Karpas-422 (cell line): ENCODE measurements around the gene YPEL4. TPM values are rescaled to one million over a fixed set of nuclear protein-coding genes. Genes with fewer than 3 reads are reported as not detected.
"Not testable (repeated sequence)": the region's sequence is repeated elsewhere in the genome, so short reads cannot be mapped to it uniquely, and the experiment has no call there.

ENCODE experiments used
- DNase-seq: peaks from one replicate; pipeline ENCODE4 v3.0.0-alpha.2; 2015
- H2AFZ ChIP-seq: fragments of 200-600 bp; sonication (generic); 2 replicates; pipeline ENCODE4 v1.6.1; 2014; ENCODE audit warnings: antibody characterized with exemption, low read length, mixed read lengths
- H3K27ac ChIP-seq: fragments of 200-600 bp; sonication (generic); 2 replicates; pipeline ENCODE4 v1.5.1; 2014; ENCODE audit warnings: mild to moderate bottlenecking, low read length, moderate library complexity
- H3K27me3 ChIP-seq: fragments of 200-600 bp; sonication (generic); 2 replicates; pipeline ENCODE4 v1.6.1; 2014; ENCODE audit warnings: low read length, mixed read lengths
- H3K36me3 ChIP-seq: fragments of 200-600 bp; sonication (generic); 2 replicates; pipeline ENCODE4 v1.6.1; 2014; ENCODE audit warnings: low read length, mixed read lengths; ENCODE audit not compliant: insufficient read depth
- H3K4me1 ChIP-seq: fragments of 200-600 bp; sonication (generic); 2 replicates; pipeline ENCODE4 v1.6.1; 2014; ENCODE audit warnings: mild to moderate bottlenecking, low read length, mixed read lengths
- H3K4me2 ChIP-seq: fragments of 200-600 bp; sonication (generic); 2 replicates; pipeline ENCODE4 v1.6.1; 2014; ENCODE audit warnings: low read length, low read depth, mild to moderate bottlenecking; ENCODE audit not compliant: poor library complexity, severe bottlenecking
- H3K4me3 ChIP-seq: fragments of 200-600 bp; sonication (generic); 2 replicates; pipeline ENCODE4 v1.5.1; 2014; ENCODE audit warnings: mild to moderate bottlenecking, antibody characterized with exemption, low read length, mixed read lengths
- H3K79me2 ChIP-seq: fragments of 200-600 bp; sonication (generic); 2 replicates; pipeline ENCODE4 v1.6.1; 2014; ENCODE audit warnings: mild to moderate bottlenecking, low read length, mixed read lengths
- H3K9ac ChIP-seq: fragments of 200-600 bp; sonication (generic); 2 replicates; pipeline ENCODE4 v1.6.0; 2014; ENCODE audit warnings: low read length
- H3K9me2 ChIP-seq: fragments of 200-600 bp; sonication (generic), shearing (Covaris generic); replicated peaks from 2 replicates; pipeline ENCODE4 v1.6.0; 2014; ENCODE audit warnings: mild to moderate bottlenecking, low read length, moderate library complexity; ENCODE audit not compliant: insufficient read depth
- H3K9me3 ChIP-seq: fragments of 300-700, 200-600 bp; sonication (generic); 2 replicates; pipeline ENCODE4 v1.6.1; 2014; ENCODE audit warnings: low read length, mixed read lengths
- H4K20me1 ChIP-seq: fragments of 200-600 bp; sonication (generic); 2 replicates; pipeline ENCODE4 v1.6.1; 2014; ENCODE audit warnings: mild to moderate bottlenecking, antibody characterized with exemption, low read length, low read depth; ENCODE audit not compliant: insufficient read depth
- total RNA-seq: library from RNA; depleted of rRNA; stranded (reverse); fragments of >200 nt; shearing (Covaris generic); gene quantifications from 2 replicates; pipeline ENCODE4 v1.2.3, GENCODE V29; 2014; ENCODE audit warnings: low replicate concordance; rRNA removed

YPEL4 gene
- total RNA-seq, result not detected in 2 replicates

GRCh38 chr11:57649826-57650738 is at the start of gene YPEL4:
YPEL4 (minus strand) TSS chr11:57649912; CDS start chr11:57647107, 2,805 bp downstream.
- H3K79me2 ChIP-seq, result no peaks in the 10 kb centered on the region
- no peaks in the 10 kb centered on the region for H3K9me2 ChIP-seq
- H3K4me3 ChIP-seq, result no peak within 1 kb of the TSS
- DNase-seq, result no peak
- H3K9me3 ChIP-seq, result no peaks in the 10 kb centered on the region
- peaks cover 8% of the 10 kb centered on the region for H3K4me1 ChIP-seq
- no peak within 1 kb of the TSS for H2AFZ ChIP-seq
- H3K9ac ChIP-seq, result peak within 1 kb of the TSS; percentile 14; the same call in 1 of the 2 replicates
- H4K20me1 ChIP-seq, result no peaks in the 10 kb centered on the region
- no peaks in the 10 kb centered on the region; the same call in 1 of the 2 replicates for H3K27me3 ChIP-seq
- H3K4me2 ChIP-seq, result peak within 1 kb of the TSS; percentile 32
- H3K27ac ChIP-seq, result no peak within 1 kb of the TSS
- H3K36me3 ChIP-seq, result no peaks in the 10 kb centered on the region

- Histone ChIP-seq H3K79me2 (no peaks in the 10 kb centered on the region), H3K27me3 (no peaks in the 10 kb centered on the region), H3K27ac (no peak overlapping the region), H3K9me3 (no peaks in the 10 kb centered on the region), H3K4me1 (no peaks in the 10 kb centered on the region), H3K4me2 (no peak overlapping the region), H2AFZ (no peak overlapping the region), H3K36me3 (peaks cover 57% of the 10 kb centered on the region), H4K20me1 (0 out of 2 replicates have a peak, but pooled peaks cover 5% of the 10 kb centered on the region), H3K4me3 (no peak overlapping the region), H3K9ac (no peak overlapping the region), H3K9me2 (no peaks in the 10 kb centered on the region)
- DNase-seq, result no peak
These were observed 49.2 kb upstream of the YPEL4 start for GRCh38 chr11:57698843-57699365.

- H3K27me3 ChIP-seq, DNase-seq, H4K20me1 ChIP-seq, H3K4me1 ChIP-seq, H2AFZ ChIP-seq, H3K9ac ChIP-seq, H3K9me2 ChIP-seq, H3K4me2 ChIP-seq, H3K9me3 ChIP-seq, H3K27ac ChIP-seq, H3K4me3 ChIP-seq: not testable (repeated sequence)
- peaks cover 54% of the 10 kb centered on the region for H3K36me3 ChIP-seq
- H3K79me2 ChIP-seq, result peaks cover 34% of the 10 kb centered on the region
These were observed 40.8 kb upstream of the YPEL4 start for GRCh38 chr11:57690474-57690873.

GRCh38 chr11:57681168-57681567 is 31.5 kb upstream of the YPEL4 start:
- no peaks in the 10 kb centered on the region for H3K4me1 ChIP-seq
- H3K27me3 ChIP-seq, result no peaks in the 10 kb centered on the region
- H3K4me3 ChIP-seq, result no peak overlapping the region
- no peak overlapping the region for H3K9ac ChIP-seq
- H3K9me3 ChIP-seq, result no peaks in the 10 kb centered on the region
- H3K4me2 ChIP-seq, result no peak overlapping the region
- H3K79me2 ChIP-seq, result peaks cover 85% of the 10 kb centered on the region
- no peak overlapping the region for H2AFZ ChIP-seq
- DNase-seq, result no peak
- peaks cover 59% of the 10 kb centered on the region for H3K36me3 ChIP-seq
- H3K27ac ChIP-seq, result no peak overlapping the region
- H4K20me1 ChIP-seq, result peaks cover 35% of the 10 kb centered on the region
- no peaks in the 10 kb centered on the region for H3K9me2 ChIP-seq

GRCh38 chr11:57680552-57680874 is 30.8 kb upstream of the YPEL4 start:
- H3K9me2 ChIP-seq, result no peaks in the 10 kb centered on the region
- no peaks in the 10 kb centered on the region for H3K4me1 ChIP-seq
- no peak overlapping the region for H3K9ac ChIP-seq
- no peak for DNase-seq
- H4K20me1 ChIP-seq, result peaks cover 35% of the 10 kb centered on the region
- H3K9me3 ChIP-seq, result no peaks in the 10 kb centered on the region
- no peaks in the 10 kb centered on the region for H3K27me3 ChIP-seq
- H3K36me3 ChIP-seq, result peaks cover 62% of the 10 kb centered on the region
- peaks cover 85% of the 10 kb centered on the region for H3K79me2 ChIP-seq
- H3K4me2 ChIP-seq, result no peak overlapping the region
- H3K27ac ChIP-seq, result no peak overlapping the region
- H3K4me3 ChIP-seq, result no peak overlapping the region
- H2AFZ ChIP-seq, result no peak overlapping the region

GRCh38 chr11:57679396-57679795 is 29.7 kb upstream of the YPEL4 start:
- H3K79me2 ChIP-seq, result peaks cover 88% of the 10 kb centered on the region
- no peak overlapping the region for H3K9ac ChIP-seq
- H3K27ac ChIP-seq, result no peak overlapping the region
- no peak overlapping the region for H3K4me3 ChIP-seq
- no peak overlapping the region for H3K4me2 ChIP-seq
- H3K36me3 ChIP-seq, result peaks cover 67% of the 10 kb centered on the region
- no peak for DNase-seq
- H4K20me1 ChIP-seq, result peaks cover 37% of the 10 kb centered on the region
- H3K27me3 ChIP-seq, result no peaks in the 10 kb centered on the region
- H3K9me3 ChIP-seq, result no peaks in the 10 kb centered on the region
- H3K4me1 ChIP-seq, result no peaks in the 10 kb centered on the region
- H2AFZ ChIP-seq, result no peak overlapping the region
- no peaks in the 10 kb centered on the region for H3K9me2 ChIP-seq

- Histone ChIP-seq H2AFZ (no peak overlapping the region), H3K27ac (no peak overlapping the region), H3K4me1 (no peaks in the 10 kb centered on the region), H3K79me2 (peaks cover 93% of the 10 kb centered on the region), H3K9ac (no peak overlapping the region), H3K36me3 (peaks cover 66% of the 10 kb centered on the region), H3K27me3 (no peaks in the 10 kb centered on the region), H3K9me2 (no peaks in the 10 kb centered on the region), H3K9me3 (no peaks in the 10 kb centered on the region), H3K4me3 (no peak overlapping the region), H3K4me2 (no peak overlapping the region), H4K20me1 (peaks cover 33% of the 10 kb centered on the region)
- DNase-seq, result no peak
These were observed 25.6 kb upstream of the YPEL4 start for GRCh38 chr11:57675176-57675941.

- no peak overlapping the region for H3K9ac ChIP-seq
- peaks cover 66% of the 10 kb centered on the region for H3K36me3 ChIP-seq
- H4K20me1 ChIP-seq, result peaks cover 36% of the 10 kb centered on the region
- H3K9me3 ChIP-seq, result no peaks in the 10 kb centered on the region
- H3K79me2 ChIP-seq, result peaks cover 93% of the 10 kb centered on the region
- H3K4me1 ChIP-seq, result peaks cover 8% of the 10 kb centered on the region
- no peak overlapping the region for H3K4me2 ChIP-seq
- no peak for DNase-seq
- no peaks in the 10 kb centered on the region for H3K27me3 ChIP-seq
- H3K9me2 ChIP-seq, result no peaks in the 10 kb centered on the region
- H3K27ac ChIP-seq, result no peak overlapping the region
- no peak overlapping the region for H2AFZ ChIP-seq
- no peak overlapping the region for H3K4me3 ChIP-seq
These were observed 24.5 kb upstream of the YPEL4 start for GRCh38 chr11:57674251-57674650.
